Activated CD8-positive, alpha-beta T cell treated with anti-CD3 and anti-CD28 coated beads, Interleukin-2, amount 10 ng/mL, durations not matched to agents 7 days and 5 days (primary cell): ENCODE measurements around the gene CNGB1. TPM values are rescaled to one million over a fixed set of nuclear protein-coding genes. Genes with fewer than 3 reads are reported as not detected.
"Not testable (repeated sequence)": the region's sequence is repeated elsewhere in the genome, so short reads cannot be mapped to it uniquely, and the experiment has no call there.

Experiments
- ATAC-seq: fragments of 150-1000 bp; cut with Tn5 transposase; one replicate; pipeline ENCODE4 v1.10.0; 2021; ENCODE audit warnings: moderate library complexity
- CTCF ChIA-PET: fragments of 350-600 bp; sonication (Branson Sonifier 250); formaldehyde crosslinking; loops from one replicate; lab custom pipeline; 2021; ENCODE audit warnings: antibody characterized with exemption; lab: Charles Lee
- POLR2A ChIA-PET: fragments of 350-600 bp; sonication (Branson Sonifier 250); formaldehyde crosslinking; loops from one replicate; lab custom pipeline; 2021; ENCODE audit warnings: antibody characterized with exemption; lab: Charles Lee
- DNase-seq: peaks from one replicate; pipeline ENCODE4 v3.0.0-alpha.2; 2020
- H3K27ac Mint-ChIP-seq: one replicate; pipeline ENCODE4 v1.8.0; 2021; ENCODE audit warnings: mild to moderate bottlenecking, mixed read lengths
- H3K27me3 Mint-ChIP-seq: one replicate; pipeline ENCODE4 v1.8.0; 2021; ENCODE audit warnings: low read depth, mixed read lengths
- H3K36me3 Mint-ChIP-seq: one replicate; pipeline ENCODE4 v1.8.0; 2021; ENCODE audit warnings: low read depth, mixed read lengths
- H3K4me1 Mint-ChIP-seq: one replicate; pipeline ENCODE4 v1.8.0; 2021; ENCODE audit warnings: low read depth, mixed read lengths
- H3K4me3 Mint-ChIP-seq: one replicate; pipeline ENCODE4 v1.8.0; 2021; ENCODE audit warnings: mild to moderate bottlenecking, mixed read lengths
- H3K9me3 Mint-ChIP-seq: one replicate; pipeline ENCODE4 v1.8.0; 2022; ENCODE audit warnings: mixed read lengths; ENCODE audit not compliant: insufficient read depth
- total RNA-seq, 2 experiments: library from RNA; stranded (reverse); gene quantifications; one replicate each; pipeline ENCODE4 v1.2.3, GENCODE V29; 2021

The CNGB1 gene
- total RNA-seq, 2 experiments from 2014 or later, result not detected

- Mint-ChIP-seq H3K9me3 (no peaks in the 10 kb centered on the region), H3K4me1 (peaks cover 11% of the 10 kb centered on the region), H3K4me3 (peak overlapping the region; percentile 82), H3K27ac (peak overlapping the region; percentile 39), H3K36me3 (no peaks in the 10 kb centered on the region), H3K27me3 (peaks cover 15% of the 10 kb centered on the region)
- ChIA-PET POLR2A (no interaction called here), CTCF (interaction anchor here (1.3 kb wide), 1 partner anchor 14 kb away, joined by 9 read pairs; no protein-coding TSS in a partner anchor)
- ATAC-seq (peak; percentile 69), DNase-seq (no peak)
Measured at GRCh38 chr16:57985204-57986181, 14.6 kb upstream of the CNGB1 start.

DNA sequence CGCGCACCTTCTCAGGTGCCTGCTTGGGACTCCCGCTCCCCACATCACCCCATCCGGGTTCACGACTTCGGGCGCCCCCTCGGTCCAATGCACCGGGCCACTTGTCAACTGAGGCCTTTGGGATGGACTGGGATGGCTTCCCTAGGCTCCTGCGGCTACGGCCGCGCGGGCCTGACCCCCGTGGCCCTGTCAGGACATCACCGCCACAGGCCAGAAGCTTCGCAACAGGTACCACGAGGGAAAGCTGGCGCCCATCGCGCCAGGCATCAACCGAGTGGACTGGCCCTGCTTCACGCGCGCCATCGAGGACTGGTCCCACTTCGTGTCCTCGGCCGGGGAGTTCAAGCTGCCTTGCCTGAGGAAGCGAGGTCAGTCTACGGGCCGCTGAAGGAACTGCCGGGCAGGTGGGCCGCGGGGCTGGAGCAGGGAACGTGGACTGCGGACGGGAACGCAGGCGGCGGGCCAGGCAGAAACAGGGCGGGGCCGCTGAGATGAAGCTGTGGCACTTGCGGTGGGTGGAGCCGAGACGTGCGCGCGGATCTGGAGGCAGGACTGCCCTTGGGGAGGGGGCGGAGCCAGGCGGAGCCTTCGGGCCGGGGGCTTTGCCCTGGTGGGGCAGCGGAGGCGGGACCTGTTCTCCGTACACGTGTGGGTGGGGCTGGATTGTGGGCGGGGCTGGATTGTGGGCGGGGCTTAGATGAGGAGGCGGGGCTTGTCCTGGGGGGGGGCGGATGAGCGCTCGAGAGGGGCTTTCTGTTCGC is 13.7 kb upstream of the CNGB1 start:
- Mint-ChIP-seq H3K4me3 (peak overlapping the region; percentile 82), H3K27me3 (peaks cover 15% of the 10 kb centered on the region), H3K27ac (peak overlapping the region; percentile 39), H3K4me1 (peaks cover 11% of the 10 kb centered on the region), H3K9me3 (no peaks in the 10 kb centered on the region), H3K36me3 (no peaks in the 10 kb centered on the region)
- ATAC-seq, result peak; percentile 98
- DNase-seq, result peak; percentile 92
- ChIA-PET CTCF (interaction anchor here (1.3 kb wide), 1 partner anchor 15 kb away, joined by 9 read pairs; no protein-coding TSS in a partner anchor), POLR2A (no interaction called here)

GRCh38 chr16:57982385-57982784 is 11.5 kb upstream of the CNGB1 start:
- no peaks in the 10 kb centered on the region for H3K9me3 Mint-ChIP-seq
- H3K27me3 Mint-ChIP-seq, result peaks cover 15% of the 10 kb centered on the region
- no peak for DNase-seq
- CTCF ChIA-PET, result interaction anchor here (1.3 kb wide), 1 partner anchor 16 kb away, joined by 3 read pairs; no protein-coding TSS in a partner anchor
- H3K36me3 Mint-ChIP-seq, result no peaks in the 10 kb centered on the region
- ATAC-seq, result no peak
- H3K4me1 Mint-ChIP-seq, result peaks cover 11% of the 10 kb centered on the region
- H3K4me3 Mint-ChIP-seq, result no peak overlapping the region
- no peak overlapping the region for H3K27ac Mint-ChIP-seq
- POLR2A ChIA-PET, result no interaction called here

- no peaks in the 10 kb centered on the region for H3K36me3 Mint-ChIP-seq
- H3K9me3 Mint-ChIP-seq, result no peaks in the 10 kb centered on the region
- CTCF ChIA-PET, result interaction anchor here (1.3 kb wide), 1 partner anchor 17 kb away, joined by 3 read pairs; no protein-coding TSS in a partner anchor
- peaks cover 11% of the 10 kb centered on the region for H3K27me3 Mint-ChIP-seq
- POLR2A ChIA-PET, result no interaction called here
- H3K4me1 Mint-ChIP-seq, result peaks cover 11% of the 10 kb centered on the region
- no peak overlapping the region for H3K27ac Mint-ChIP-seq
- ATAC-seq (no peak), DNase-seq (no peak)
- H3K4me3 Mint-ChIP-seq, result no peak overlapping the region
Measured at GRCh38 chr16:57981636-57982035, 10.7 kb upstream of the CNGB1 start.

DNA sequence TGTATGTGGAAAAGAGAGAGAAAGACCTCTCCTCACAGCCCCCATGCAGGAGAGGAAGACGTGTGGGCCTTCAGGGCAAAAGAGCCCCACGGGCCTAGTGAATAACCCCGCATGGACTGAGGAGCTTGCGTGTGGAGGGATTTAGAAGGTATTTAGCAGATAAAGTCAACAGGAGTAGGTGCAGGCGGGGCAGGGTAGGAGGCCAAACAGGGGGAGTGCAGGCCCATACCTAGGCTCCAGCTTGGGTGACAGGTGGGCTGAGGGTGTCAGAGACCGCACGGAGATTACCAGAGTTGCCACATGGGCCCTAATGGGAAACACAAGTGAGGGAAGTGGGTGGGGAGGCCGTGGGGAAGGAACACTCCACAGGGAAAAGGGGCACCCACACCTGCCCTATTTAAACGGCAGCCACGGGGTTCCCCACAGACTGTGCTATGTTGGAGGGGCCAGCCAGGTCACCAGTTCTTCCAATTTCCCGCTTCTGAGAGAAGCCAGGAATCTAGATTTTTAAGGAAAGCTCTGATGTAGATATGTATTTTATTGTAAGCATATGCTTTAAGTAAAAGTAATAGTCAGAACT is 8.2 kb upstream of the CNGB1 start:
- Mint-ChIP-seq H3K27ac (no peak overlapping the region), H3K4me1 (peaks cover under 1% of the 10 kb centered on the region), H3K9me3 (no peaks in the 10 kb centered on the region), H3K4me3 (no peak overlapping the region), H3K27me3 (peaks cover 3% of the 10 kb centered on the region), H3K36me3 (no peaks in the 10 kb centered on the region)
- ChIA-PET POLR2A (no interaction called here), CTCF (interaction anchor here (1.3 to 2.0 kb wide), 2 partner anchors 13 to 21 kb away, joined by 3 to 9 read pairs; partner anchors contain the start of genes USB1 and ZNF319)
- DNase-seq (no peak), ATAC-seq (no peak)

- POLR2A ChIA-PET, CTCF ChIA-PET, H3K27me3 Mint-ChIP-seq, H3K27ac Mint-ChIP-seq, H3K9me3 Mint-ChIP-seq, H3K36me3 Mint-ChIP-seq, H3K4me3 Mint-ChIP-seq, H3K4me1 Mint-ChIP-seq, ATAC-seq, DNase-seq: not testable (repeated sequence)
Measured at GRCh38 chr16:57978070-57978465, 7.1 kb upstream of the CNGB1 start.

- no peak for DNase-seq
- H3K4me3 Mint-ChIP-seq, result no peak overlapping the region
- ATAC-seq, result no peak
- POLR2A ChIA-PET, result no interaction called here
- peaks cover 3% of the 10 kb centered on the region for H3K27me3 Mint-ChIP-seq
- H3K27ac Mint-ChIP-seq, result no peak overlapping the region
- no peaks in the 10 kb centered on the region for H3K36me3 Mint-ChIP-seq
- CTCF ChIA-PET, result no interaction called here
- H3K9me3 Mint-ChIP-seq, result no peaks in the 10 kb centered on the region
- H3K4me1 Mint-ChIP-seq, result peaks cover 3% of the 10 kb centered on the region
Measured at GRCh38 chr16:57977418-57978069, 6.6 kb upstream of the CNGB1 start.

- Mint-ChIP-seq H3K36me3 (no peaks in the 10 kb centered on the region), H3K4me1 (peaks cover 11% of the 10 kb centered on the region), H3K9me3 (no peaks in the 10 kb centered on the region), H3K4me3 (no peak overlapping the region), H3K27me3 (no peaks in the 10 kb centered on the region), H3K27ac (no peak overlapping the region)
- no peak for DNase-seq
- CTCF ChIA-PET, result no interaction called here
- no peak for ATAC-seq
- POLR2A ChIA-PET, result no interaction called here
Measured at GRCh38 chr16:57976331-57976796, 5.4 kb upstream of the CNGB1 start.

DNA sequence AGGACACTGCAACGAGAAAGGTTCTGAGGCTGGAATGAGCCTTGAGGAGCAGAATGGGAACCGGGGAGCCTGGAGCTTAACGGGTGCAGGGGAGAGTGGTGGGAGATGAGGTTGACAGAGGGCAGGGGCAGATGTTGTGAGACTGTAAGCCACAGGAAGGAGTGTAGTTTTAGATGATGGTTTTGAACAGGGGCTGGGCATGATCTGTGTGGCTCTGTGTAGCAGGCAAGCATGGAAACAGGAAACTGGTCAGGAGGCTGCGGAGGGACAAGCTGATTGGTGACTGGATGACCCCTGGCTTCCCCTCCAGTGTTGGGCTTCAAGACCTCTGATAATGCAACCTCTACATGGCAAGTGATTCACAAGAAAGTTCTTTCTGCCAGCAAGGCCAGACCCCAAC is 1.4 kb upstream of the CNGB1 start:
- ChIA-PET CTCF (no interaction called here), POLR2A (no interaction called here)
- H3K9me3 Mint-ChIP-seq, result no peaks in the 10 kb centered on the region
- peaks cover 11% of the 10 kb centered on the region for H3K4me1 Mint-ChIP-seq
- DNase-seq (no peak), ATAC-seq (peak; percentile 57)
- H3K4me3 Mint-ChIP-seq, result no peak overlapping the region
- no peaks in the 10 kb centered on the region for H3K36me3 Mint-ChIP-seq
- H3K27me3 Mint-ChIP-seq, result peaks cover 2% of the 10 kb centered on the region
- H3K27ac Mint-ChIP-seq, result peak overlapping the region; percentile 26

DNA sequence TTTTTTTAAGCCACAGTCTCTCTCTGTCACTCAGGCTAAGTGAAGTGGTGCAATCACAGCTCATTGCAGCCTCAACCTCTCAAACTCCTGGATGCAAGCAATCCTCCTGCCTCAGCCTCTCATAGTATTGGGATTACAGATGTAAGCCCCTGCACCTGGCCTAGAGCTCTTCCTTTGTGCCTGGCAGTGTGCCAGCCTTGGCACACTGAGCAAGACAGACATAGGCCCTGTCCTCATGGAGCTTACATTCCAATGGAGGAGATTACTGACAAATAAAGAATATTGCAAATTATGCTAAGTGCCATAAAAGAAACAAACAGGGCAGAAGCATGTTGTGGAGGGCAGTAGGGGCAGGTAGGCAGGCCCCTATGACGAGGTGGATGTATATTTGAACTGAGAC is 920 bp upstream of the CNGB1 start:
- peak overlapping the region; percentile 21 for H3K27ac Mint-ChIP-seq
- H3K36me3 Mint-ChIP-seq, result no peaks in the 10 kb centered on the region
- ChIA-PET POLR2A (no interaction called here), CTCF (no interaction called here)
- H3K4me3 Mint-ChIP-seq, result no peak overlapping the region
- ATAC-seq, result no peak
- no peaks in the 10 kb centered on the region for H3K9me3 Mint-ChIP-seq
- H3K27me3 Mint-ChIP-seq, result peaks cover 2% of the 10 kb centered on the region
- DNase-seq, result no peak
- peaks cover 11% of the 10 kb centered on the region for H3K4me1 Mint-ChIP-seq

- H3K27me3 Mint-ChIP-seq, result peaks cover 2% of the 10 kb centered on the region
- no peak overlapping the region for H3K27ac Mint-ChIP-seq
- H3K4me1 Mint-ChIP-seq, result peaks cover 11% of the 10 kb centered on the region
- ChIA-PET POLR2A (no interaction called here), CTCF (no interaction called here)
- no peak for DNase-seq
- ATAC-seq, result no peak
- H3K9me3 Mint-ChIP-seq, result no peaks in the 10 kb centered on the region
- H3K4me3 Mint-ChIP-seq, result no peak overlapping the region
- H3K36me3 Mint-ChIP-seq, result no peaks in the 10 kb centered on the region
Measured at GRCh38 chr16:57970319-57970718, 609 bp downstream of the CNGB1 start.
